ENCODE results near the gene PPP2R2C. TPM values are rescaled to one million over a fixed set of nuclear protein-coding genes. Genes with fewer than 3 reads are reported as not detected.

The PPP2R2C gene
- total and polyA plus RNA-seq, 4 experiments from 2014 or later = not detected

DNA sequence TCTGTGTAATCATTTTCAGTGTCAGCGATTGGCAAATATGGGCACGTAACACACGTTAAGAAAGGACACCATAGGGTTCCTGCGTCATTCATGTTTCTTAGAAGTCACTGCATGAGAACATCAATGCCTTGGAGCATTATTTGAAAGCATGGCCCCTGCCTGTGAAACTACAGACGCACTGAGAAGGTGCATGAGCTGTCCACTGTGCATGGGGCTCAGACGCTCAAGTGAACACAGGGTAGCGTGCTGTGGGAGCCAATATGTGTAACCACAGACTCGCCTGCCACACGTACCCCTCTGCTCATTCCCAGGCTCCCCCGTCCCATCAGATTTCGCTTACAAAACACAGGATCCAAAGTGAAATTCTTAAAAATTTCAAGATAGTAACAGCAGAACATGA is 6.5 kb downstream of the PPP2R2C start:
- DNase-seq = no peak
- no peaks in the 10 kb centered on the region for H3K9me3 ChIP-seq (ENCODE audit: control insufficient read depth in 1 of 2, low read length in 2 of 2)
- Mint-ChIP-seq H3K27me3 (peaks cover 31 to 41% of the 10 kb centered on the region in 2 donors), H3K27ac (no peak overlapping the region), H3K4me1 (peaks cover 2 to 7% (median 4%) of the 10 kb centered on the region in 4 donors), H3K4me3 (no peak overlapping the region), H3K36me3 (no peaks in the 10 kb centered on the region), H3K9me3 (no peaks in the 10 kb centered on the region)
- no peak overlapping the region for H3K4me3 ChIP-seq (ENCODE audit: low read length in 2 of 2)
- CTCF ChIA-PET (ENCODE audit: partially characterized antibody) = no interaction called here
- H3K36me3 ChIP-seq (ENCODE audit: insufficient read depth, low read length) = no peaks in the 10 kb centered on the region
- H3K27me3 ChIP-seq (ENCODE audit: insufficient read depth, low read length) = peaks cover 24% of the 10 kb centered on the region
- no peak overlapping the region for H3K27ac ChIP-seq (ENCODE audit: low read depth, low read length)
- POLR2A ChIA-PET (ENCODE audit: partially characterized antibody) = no interaction called here
- no peaks in the 10 kb centered on the region for H3K4me1 ChIP-seq (ENCODE audit: insufficient read depth, low read length)
- intact Hi-C loops (cut with micrococcal nuclease) = no loop called here

DNA sequence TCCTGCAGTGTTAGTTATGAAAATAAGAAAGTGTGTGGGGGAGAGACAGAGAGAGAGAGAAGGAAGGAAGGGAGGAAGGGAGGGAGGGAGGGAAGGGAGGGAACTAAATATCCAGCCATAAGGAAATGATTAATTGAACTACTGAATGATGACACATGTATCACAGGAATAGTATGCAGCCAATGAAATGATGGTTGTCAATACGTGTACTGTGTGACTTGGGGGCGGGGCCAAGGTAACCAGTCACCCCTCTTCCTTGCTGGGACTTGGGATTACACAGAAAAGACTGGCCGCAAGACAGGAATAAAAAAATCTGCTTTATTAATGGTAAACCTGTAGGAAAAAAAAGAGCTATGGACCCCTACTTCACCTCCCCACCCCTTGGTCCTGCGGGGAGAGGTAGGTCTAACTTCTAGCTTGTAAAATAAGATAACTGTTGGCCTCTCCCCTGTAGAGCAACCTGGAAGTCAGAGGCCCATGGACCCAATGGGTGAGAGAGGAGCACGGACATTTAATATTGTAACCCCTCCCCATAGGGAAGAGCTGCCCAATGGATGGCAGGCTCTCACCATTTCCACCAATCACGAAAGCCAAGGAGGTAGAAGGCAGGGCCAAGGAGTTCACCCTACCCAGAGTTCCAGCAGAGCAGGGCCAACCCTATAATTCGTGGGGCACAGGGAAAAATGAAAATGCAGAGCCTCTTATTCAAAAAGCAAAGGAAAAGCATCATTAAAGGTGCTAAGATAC is 7.4 kb downstream of the PPP2R2C start:
- peaks cover 29 to 43% of the 10 kb centered on the region in 2 donors for H3K27me3 Mint-ChIP-seq
- H3K4me3 Mint-ChIP-seq = no peak overlapping the region
- peaks cover 0 to 1% (median 0%) of the 10 kb centered on the region in 8 donors for H3K9me3 Mint-ChIP-seq
- no peak for DNase-seq
- no peak overlapping the region for H3K27ac ChIP-seq (ENCODE audit: low read depth, low read length)
- H3K9me3 ChIP-seq (ENCODE audit: control insufficient read depth in 1 of 2, low read length in 2 of 2) = no peaks in the 10 kb centered on the region
- ChIA-PET CTCF (ENCODE audit: partially characterized antibody) (no interaction called here), POLR2A (ENCODE audit: partially characterized antibody) (no interaction called here)
- H3K27me3 ChIP-seq (ENCODE audit: insufficient read depth, low read length) = peaks cover 22% of the 10 kb centered on the region
- no peaks in the 10 kb centered on the region for H3K4me1 ChIP-seq (ENCODE audit: insufficient read depth, low read length)
- intact Hi-C loops (cut with micrococcal nuclease) = no loop called here
- no peak overlapping the region for H3K4me3 ChIP-seq (ENCODE audit: low read length in 2 of 2)
- no peaks in the 10 kb centered on the region for H3K36me3 Mint-ChIP-seq
- H3K4me1 Mint-ChIP-seq = peaks cover 1 to 2% (median 2%) of the 10 kb centered on the region in 4 donors
- no peaks in the 10 kb centered on the region for H3K36me3 ChIP-seq (ENCODE audit: insufficient read depth, low read length)
- H3K27ac Mint-ChIP-seq = no peak overlapping the region

DNA sequence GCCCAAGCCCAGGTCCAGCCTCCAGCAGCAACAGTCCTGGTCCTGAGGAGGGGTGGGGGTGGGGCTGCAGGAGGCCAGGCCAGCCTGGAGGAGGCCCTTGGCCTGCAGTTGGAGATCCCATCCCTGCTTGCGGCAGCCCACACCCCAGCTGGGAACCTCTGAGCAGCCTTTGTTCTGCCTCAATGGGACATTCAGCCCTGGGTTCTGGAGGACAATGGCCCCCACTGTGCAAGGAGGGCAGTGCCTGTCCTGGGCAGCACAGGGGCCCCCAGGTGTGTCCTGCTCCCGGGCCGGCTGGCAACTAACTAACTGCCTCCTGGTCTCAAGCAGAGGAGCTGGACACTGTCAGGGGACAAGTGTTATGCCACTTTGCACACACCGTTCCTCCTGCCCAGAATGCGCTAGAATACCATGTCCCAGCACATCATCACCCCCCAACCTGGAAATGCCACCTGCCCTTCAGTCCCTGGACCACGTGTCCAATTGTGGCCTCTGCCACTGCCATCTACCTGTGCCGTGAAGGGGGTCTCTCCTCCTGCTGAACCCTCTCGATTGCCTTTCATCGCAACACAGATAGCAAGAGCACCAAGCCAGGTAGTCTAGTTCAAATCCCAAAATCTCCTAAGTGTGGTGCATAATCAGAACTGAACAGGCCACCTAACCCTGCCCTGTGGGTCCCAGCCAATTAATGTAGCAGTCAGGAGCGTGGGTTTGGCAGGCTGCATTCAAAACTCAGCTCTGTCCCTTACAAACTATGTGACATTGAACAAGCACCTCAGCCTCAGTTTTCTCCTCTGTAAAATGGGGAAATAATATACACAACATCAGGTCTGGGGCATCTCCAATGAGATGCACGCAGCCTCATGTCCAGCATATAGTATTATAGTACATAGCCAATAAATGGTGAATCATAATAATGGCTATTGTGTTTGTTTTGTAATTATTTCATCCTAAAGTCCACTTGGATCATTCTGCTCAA is 8.8 kb downstream of the PPP2R2C start:
- H3K4me3 ChIP-seq (ENCODE audit: low read length in 2 of 2) = no peak overlapping the region

DNA sequence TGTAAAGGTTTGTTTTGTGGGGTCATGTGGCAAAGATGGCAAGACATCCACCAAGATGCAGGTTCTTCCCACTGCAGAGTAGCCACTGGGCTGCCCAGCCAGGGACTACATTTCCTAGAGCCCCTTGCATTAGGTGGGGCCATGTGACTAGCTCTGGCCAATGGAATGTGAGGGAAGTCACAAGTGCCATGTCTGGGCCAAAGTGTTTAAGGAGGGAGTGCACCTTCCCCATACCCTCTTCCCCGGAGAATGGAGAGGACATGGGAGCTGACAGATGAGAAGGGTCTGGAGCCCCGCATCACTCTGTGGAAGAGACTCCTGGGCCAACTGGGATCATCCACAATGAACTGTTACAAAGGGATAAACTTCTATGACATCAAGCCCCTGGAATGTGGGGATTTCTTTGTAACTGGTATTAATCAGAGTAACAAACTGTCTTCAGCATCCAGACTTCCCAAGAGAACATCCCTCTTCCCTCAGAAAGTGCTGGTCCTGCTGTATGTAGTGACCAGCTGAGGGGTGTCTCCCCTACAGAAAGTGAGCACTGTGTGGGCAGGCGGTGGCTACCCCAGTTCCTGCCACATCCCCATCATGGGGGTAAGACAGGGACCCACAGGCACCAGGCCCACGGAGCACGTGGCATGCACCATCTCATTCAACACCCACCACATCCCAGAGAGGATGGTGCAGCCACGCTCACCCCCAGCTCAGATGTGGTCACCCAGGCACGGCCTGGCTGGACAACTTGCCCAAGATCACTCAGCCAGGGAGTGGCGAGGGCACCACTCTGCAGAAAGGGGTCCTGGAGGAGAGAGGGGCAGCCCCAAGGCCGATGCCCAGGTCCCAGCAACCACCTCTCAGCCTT is 10.9 kb downstream of the PPP2R2C start:
- Mint-ChIP-seq H3K9me3 (peaks cover 0 to 25% (median 8%) of the 10 kb centered on the region in 8 donors), H3K36me3 (no peaks in the 10 kb centered on the region), H3K27ac (no peak overlapping the region), H3K27me3 (peaks cover 24 to 42% of the 10 kb centered on the region in 2 donors), H3K4me1 (no peaks in the 10 kb centered on the region), H3K4me3 (no peak overlapping the region)
- no peak for DNase-seq
- Histone ChIP-seq H3K9me3 (ENCODE audit: control insufficient read depth in 1 of 2, low read length in 2 of 2) (no peaks in the 10 kb centered on the region), H3K27ac (ENCODE audit: low read depth, low read length) (no peak overlapping the region), H3K36me3 (ENCODE audit: insufficient read depth, low read length) (no peaks in the 10 kb centered on the region), H3K4me1 (ENCODE audit: insufficient read depth, low read length) (no peaks in the 10 kb centered on the region), H3K4me3 (ENCODE audit: low read length in 2 of 2) (no peak overlapping the region), H3K27me3 (ENCODE audit: insufficient read depth, low read length) (peaks cover 4% of the 10 kb centered on the region)
- CTCF ChIA-PET (ENCODE audit: partially characterized antibody) = no interaction called here
- intact Hi-C loops (cut with micrococcal nuclease) = no loop called here
- POLR2A ChIA-PET (ENCODE audit: partially characterized antibody) = no interaction called here

More for the DNA sequence above, 8.8 kb downstream of the PPP2R2C start:
- H3K27me3 ChIP-seq (ENCODE audit: insufficient read depth, low read length) = peaks cover 10% of the 10 kb centered on the region
- DNase-seq = no peak
- Mint-ChIP-seq H3K4me1 (no peaks in the 10 kb centered on the region), H3K27ac (no peak overlapping the region), H3K36me3 (no peaks in the 10 kb centered on the region), H3K9me3 (peaks cover 0 to 15% (median 2%) of the 10 kb centered on the region in 8 donors), H3K4me3 (no peak overlapping the region), H3K27me3 (peaks cover 28 to 44% of the 10 kb centered on the region in 2 donors)
- no peaks in the 10 kb centered on the region for H3K9me3 ChIP-seq (ENCODE audit: control insufficient read depth in 1 of 2, low read length in 2 of 2)
- intact Hi-C loops (cut with micrococcal nuclease) = no loop called here
- ChIA-PET CTCF (ENCODE audit: partially characterized antibody) (no interaction called here), POLR2A (ENCODE audit: partially characterized antibody) (no interaction called here)
- H3K36me3 ChIP-seq (ENCODE audit: insufficient read depth, low read length) = no peaks in the 10 kb centered on the region
- no peaks in the 10 kb centered on the region for H3K4me1 ChIP-seq (ENCODE audit: insufficient read depth, low read length)
- H3K27ac ChIP-seq (ENCODE audit: low read depth, low read length) = no peak overlapping the region

DNA sequence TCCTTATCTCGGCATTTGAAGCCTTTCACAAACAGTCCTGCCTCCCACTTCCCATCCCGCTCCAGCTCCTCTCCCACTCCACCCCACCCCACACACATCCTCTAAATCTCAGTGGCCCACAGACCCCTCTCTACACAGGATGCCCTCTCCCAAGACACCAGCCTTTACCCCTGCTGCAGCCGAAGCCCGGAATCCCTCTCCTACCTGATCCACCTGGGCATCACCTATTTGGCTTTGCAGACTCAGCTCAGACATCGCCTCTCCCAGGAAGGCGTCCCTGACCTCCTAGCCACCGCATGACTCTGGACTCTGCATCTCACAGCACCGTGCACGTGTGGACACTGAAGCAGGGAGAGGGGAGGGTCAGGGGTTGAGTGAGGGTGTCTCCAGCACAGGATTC is 11.5 kb downstream of the PPP2R2C start:
- ChIA-PET POLR2A (ENCODE audit: partially characterized antibody) (no interaction called here), CTCF (ENCODE audit: partially characterized antibody) (no interaction called here)
- H3K4me1 Mint-ChIP-seq = no peaks in the 10 kb centered on the region
- H3K27ac Mint-ChIP-seq = no peak overlapping the region
- H3K27ac ChIP-seq (ENCODE audit: low read depth, low read length) = no peak overlapping the region
- H3K4me1 ChIP-seq (ENCODE audit: insufficient read depth, low read length) = no peaks in the 10 kb centered on the region
- peaks cover 24 to 42% of the 10 kb centered on the region in 2 donors for H3K27me3 Mint-ChIP-seq
- no peaks in the 10 kb centered on the region for H3K36me3 Mint-ChIP-seq
- H3K4me3 ChIP-seq (ENCODE audit: low read length in 2 of 2) = no peak overlapping the region
- no peak for DNase-seq
- intact Hi-C loops (cut with micrococcal nuclease) = no loop called here
- H3K4me3 Mint-ChIP-seq = no peak overlapping the region
- H3K9me3 ChIP-seq (ENCODE audit: control insufficient read depth in 1 of 2, low read length in 2 of 2) = no peaks in the 10 kb centered on the region
- H3K9me3 Mint-ChIP-seq = peaks cover 0 to 25% (median 8%) of the 10 kb centered on the region in 8 donors
- H3K36me3 ChIP-seq (ENCODE audit: insufficient read depth, low read length) = no peaks in the 10 kb centered on the region
- peaks cover 4% of the 10 kb centered on the region for H3K27me3 ChIP-seq (ENCODE audit: insufficient read depth, low read length)

DNA sequence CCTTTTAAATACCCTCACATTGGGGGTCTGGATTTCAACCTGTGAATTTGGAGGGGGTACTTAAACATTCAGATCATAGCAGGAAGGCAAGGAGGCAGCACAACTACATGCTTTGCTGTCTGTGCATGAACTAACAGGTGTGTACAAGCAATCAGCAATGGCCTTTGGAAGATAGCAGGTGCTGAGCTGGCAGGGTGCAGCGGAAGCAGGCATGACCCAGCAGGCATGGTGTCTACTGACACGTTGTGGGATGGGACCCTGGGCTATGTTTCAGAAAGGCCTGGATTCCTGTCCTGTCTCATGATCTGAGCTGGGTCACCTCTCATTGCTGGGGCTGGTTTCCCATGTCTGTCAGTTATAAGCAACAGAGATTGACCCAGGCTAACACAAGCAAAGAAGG is 13.9 kb downstream of the PPP2R2C start:
- DNase-seq = no peak
- Histone ChIP-seq H3K9me3 (ENCODE audit: control insufficient read depth in 1 of 2, low read length in 2 of 2) (no peaks in the 10 kb centered on the region), H3K36me3 (ENCODE audit: insufficient read depth, low read length) (no peaks in the 10 kb centered on the region), H3K27me3 (ENCODE audit: insufficient read depth, low read length) (peaks cover 4% of the 10 kb centered on the region), H3K4me1 (ENCODE audit: insufficient read depth, low read length) (no peaks in the 10 kb centered on the region), H3K4me3 (ENCODE audit: low read length in 2 of 2) (no peak overlapping the region), H3K27ac (ENCODE audit: low read depth, low read length) (no peak overlapping the region)
- peaks cover 0 to 25% (median 8%) of the 10 kb centered on the region in 8 donors for H3K9me3 Mint-ChIP-seq
- no peak overlapping the region for H3K4me3 Mint-ChIP-seq
- H3K4me1 Mint-ChIP-seq = no peaks in the 10 kb centered on the region
- CTCF ChIA-PET (ENCODE audit: partially characterized antibody) = no interaction called here
- POLR2A ChIA-PET (ENCODE audit: partially characterized antibody) = no interaction called here
- intact Hi-C loops (cut with micrococcal nuclease) = no loop called here
- H3K27me3 Mint-ChIP-seq = peaks cover 24 to 50% of the 10 kb centered on the region in 2 donors
- H3K27ac Mint-ChIP-seq = no peak overlapping the region
- H3K36me3 Mint-ChIP-seq = no peaks in the 10 kb centered on the region

DNA sequence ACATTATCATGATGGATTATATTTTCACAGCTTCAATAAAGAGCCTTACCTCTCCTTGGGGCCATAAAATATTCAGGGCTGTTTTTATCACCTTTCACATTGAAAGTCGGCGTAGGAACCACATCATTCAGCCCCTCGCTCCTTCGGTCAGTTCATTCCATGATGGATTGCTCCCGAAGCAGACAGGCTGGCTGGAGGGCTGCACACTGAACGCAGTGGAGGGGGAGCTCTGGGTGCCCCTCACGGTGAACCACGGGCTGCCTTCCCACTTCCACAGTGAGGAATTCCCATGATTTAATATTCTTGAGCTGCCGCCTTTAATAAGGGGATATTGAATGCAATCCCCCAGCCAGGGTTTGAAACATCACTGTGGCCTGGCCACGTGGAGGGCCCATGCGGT is 16.0 kb downstream of the PPP2R2C start:
- Histone ChIP-seq H3K36me3 (ENCODE audit: insufficient read depth, low read length) (no peaks in the 10 kb centered on the region), H3K27me3 (ENCODE audit: insufficient read depth, low read length) (peaks cover 4% of the 10 kb centered on the region), H3K4me1 (ENCODE audit: insufficient read depth, low read length) (no peaks in the 10 kb centered on the region), H3K9me3 (ENCODE audit: control insufficient read depth in 1 of 2, low read length in 2 of 2) (no peaks in the 10 kb centered on the region), H3K27ac (ENCODE audit: low read depth, low read length) (no peak overlapping the region), H3K4me3 (ENCODE audit: low read length in 2 of 2) (no peak overlapping the region)
- intact Hi-C loops (cut with micrococcal nuclease) = no loop called here
- Mint-ChIP-seq H3K9me3 (peaks cover 0 to 25% (median 8%) of the 10 kb centered on the region in 8 donors), H3K27ac (no peak overlapping the region), H3K27me3 (peaks cover 21 to 43% of the 10 kb centered on the region in 2 donors), H3K4me1 (no peaks in the 10 kb centered on the region), H3K36me3 (no peaks in the 10 kb centered on the region), H3K4me3 (no peak overlapping the region)
- ChIA-PET CTCF (ENCODE audit: partially characterized antibody) (no interaction called here), POLR2A (ENCODE audit: partially characterized antibody) (no interaction called here)
- DNase-seq = no peak
